T47D (cell line): ENCODE results near the gene EYA3.
A peak's percentile ranks its signal among the peaks of the same experiment; 100 is the strongest.

Source experiments
- DNase-seq, 2 experiments: peaks; one replicate each; pipeline versions ENCODE4 v3.0.0 to v3.0.0-alpha.2; 2011 to 2012; ENCODE audit warnings: low read depth in 1 of 2, low spot score in 1 of 2
- JUND ChIP-seq: IDR thresholded peaks from 2 replicates; pipeline ENCODE4 v1.6.1; 2012; ENCODE audit warnings: low read depth
- in situ Hi-C: cut with HindIII; loops from 2 replicates; pipeline ENCODE4 v1.10.0; 2016; ENCODE audit warnings: low sequenced_read_pairs, low pct_unique_long_range_greater_than_20kb

Gene EYA3

GRCh38 chr1:28088168-28088961 is at the start of gene EYA3:
TSS of gene EYA3 (minus strand) at chr1:28088610. CDS start at chr1:28058026, 30,584 bp downstream.
- no peak for TF ChIP-seq JUND
- in situ Hi-C loops: no loop called here
- DNase-seq: peak; percentile 77 to 97

- no peak for DNase-seq
- in situ Hi-C loops: no loop called here
- TF ChIP-seq JUND: no peak
These were observed 48.7 kb upstream of the EYA3 start for GRCh38 chr1:28136922-28137613.

- no peak for DNase-seq
- no peak for TF ChIP-seq JUND
- in situ Hi-C loops: no loop called here
These were observed 47.9 kb upstream of the EYA3 start for GRCh38 chr1:28136169-28136921.

GRCh38 chr1:28135371-28136168 is 47.2 kb upstream of the EYA3 start:
- no peak for TF ChIP-seq JUND
- no peak for DNase-seq
- in situ Hi-C loops: no loop called here

- DNase-seq: no peak
- in situ Hi-C loops: no loop called here
- TF ChIP-seq JUND: no peak
These were observed 46.3 kb upstream of the EYA3 start for GRCh38 chr1:28134651-28135207.

GRCh38 chr1:28132171-28133167 is 44.1 kb upstream of the EYA3 start:
- DNase-seq: no peak
- no peak for TF ChIP-seq JUND
- in situ Hi-C loops: no loop called here

GRCh38 chr1:28130901-28131300 is 42.5 kb upstream of the EYA3 start:
- no peak for DNase-seq
- in situ Hi-C loops: no loop called here
- no peak for TF ChIP-seq JUND

GRCh38 chr1:28129150-28129549 is 40.7 kb upstream of the EYA3 start:
- DNase-seq: no peak
- no peak for TF ChIP-seq JUND
- in situ Hi-C loops: no loop called here

- in situ Hi-C loops: no loop called here
- no peak for TF ChIP-seq JUND
- DNase-seq: no peak
These were observed 39.3 kb upstream of the EYA3 start for GRCh38 chr1:28127617-28128257.

- DNase-seq: no peak
- no peak for TF ChIP-seq JUND
- in situ Hi-C loops: no loop called here
These were observed 38.5 kb upstream of the EYA3 start for GRCh38 chr1:28126783-28127490.
